T1000 (cell line): ENCODE measurements around the gene SARDH.

Experiments
- DNase-seq: peaks from one replicate; lab custom pipeline; 2025; ENCODE audit warnings: mixed read lengths; lab: John Stamatoyannopoulos, UW

SARDH gene

DNA sequence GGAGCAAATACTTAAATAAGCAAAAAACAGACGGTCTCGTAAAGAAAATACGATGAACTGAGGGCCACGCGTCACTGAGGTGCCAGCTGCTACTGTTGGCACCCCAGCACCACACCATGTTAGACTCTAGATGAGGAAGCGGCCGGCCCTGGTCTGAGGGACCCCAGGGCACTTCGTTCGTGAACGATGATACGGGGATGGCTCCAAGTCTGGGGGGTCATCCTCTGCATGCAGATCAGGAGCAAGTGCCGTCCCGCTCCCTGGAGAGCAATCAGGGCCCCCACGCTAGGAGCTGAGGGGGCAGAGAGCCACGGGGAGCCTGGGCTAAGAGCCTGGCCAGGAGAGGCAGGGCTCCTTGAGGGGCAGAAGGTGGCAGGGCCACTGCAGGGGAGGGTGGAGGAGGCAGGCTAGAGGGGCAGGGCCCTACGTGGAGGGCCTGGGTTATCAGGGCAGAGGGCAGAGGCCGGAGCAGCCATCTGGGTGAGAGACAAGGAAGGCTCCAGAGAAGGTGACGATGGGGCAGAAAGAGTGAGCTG, 24.1 kb downstream of the SARDH start:
- DNase-seq = no peak

DNA sequence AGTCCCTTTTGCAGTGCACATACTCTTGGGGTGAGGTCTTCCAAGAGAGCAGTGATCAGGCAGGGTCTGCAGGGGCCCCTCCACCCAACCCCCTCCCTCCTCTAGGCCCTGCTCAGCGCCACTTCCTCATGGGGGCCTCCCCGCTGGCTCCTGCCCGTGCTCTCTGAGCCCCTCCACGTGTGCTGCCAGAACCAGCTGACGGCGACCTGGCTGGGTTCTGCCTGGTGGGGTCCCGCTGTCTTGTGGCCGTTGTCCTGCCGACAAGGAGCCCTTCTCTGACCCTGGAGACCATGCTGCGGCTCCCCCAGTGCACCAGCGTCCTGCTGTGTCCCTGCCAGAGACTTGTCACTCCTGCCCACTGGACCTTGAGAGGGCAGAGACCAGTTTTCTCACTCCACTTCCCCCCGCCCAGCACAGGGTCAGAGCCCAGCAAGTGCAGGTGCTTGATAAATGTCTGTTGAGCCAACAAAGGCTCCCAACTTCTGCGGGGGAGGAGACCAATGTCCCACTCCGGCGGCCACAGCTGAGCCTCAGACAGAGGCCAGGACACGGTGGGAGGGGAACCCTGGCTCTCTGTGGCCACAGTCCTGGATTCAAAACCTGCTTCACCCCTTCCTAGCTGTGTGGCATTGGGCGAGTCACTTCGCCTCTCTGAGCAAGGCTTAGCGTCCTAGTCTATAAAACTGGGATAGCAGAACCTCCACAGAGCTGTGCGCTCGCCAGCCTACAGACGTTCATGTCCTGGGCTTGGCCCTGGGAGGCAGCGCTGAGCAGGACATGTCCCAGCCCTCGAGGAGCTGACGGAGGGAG, 24.8 kb downstream of the SARDH start:
- no peak for DNase-seq

DNA sequence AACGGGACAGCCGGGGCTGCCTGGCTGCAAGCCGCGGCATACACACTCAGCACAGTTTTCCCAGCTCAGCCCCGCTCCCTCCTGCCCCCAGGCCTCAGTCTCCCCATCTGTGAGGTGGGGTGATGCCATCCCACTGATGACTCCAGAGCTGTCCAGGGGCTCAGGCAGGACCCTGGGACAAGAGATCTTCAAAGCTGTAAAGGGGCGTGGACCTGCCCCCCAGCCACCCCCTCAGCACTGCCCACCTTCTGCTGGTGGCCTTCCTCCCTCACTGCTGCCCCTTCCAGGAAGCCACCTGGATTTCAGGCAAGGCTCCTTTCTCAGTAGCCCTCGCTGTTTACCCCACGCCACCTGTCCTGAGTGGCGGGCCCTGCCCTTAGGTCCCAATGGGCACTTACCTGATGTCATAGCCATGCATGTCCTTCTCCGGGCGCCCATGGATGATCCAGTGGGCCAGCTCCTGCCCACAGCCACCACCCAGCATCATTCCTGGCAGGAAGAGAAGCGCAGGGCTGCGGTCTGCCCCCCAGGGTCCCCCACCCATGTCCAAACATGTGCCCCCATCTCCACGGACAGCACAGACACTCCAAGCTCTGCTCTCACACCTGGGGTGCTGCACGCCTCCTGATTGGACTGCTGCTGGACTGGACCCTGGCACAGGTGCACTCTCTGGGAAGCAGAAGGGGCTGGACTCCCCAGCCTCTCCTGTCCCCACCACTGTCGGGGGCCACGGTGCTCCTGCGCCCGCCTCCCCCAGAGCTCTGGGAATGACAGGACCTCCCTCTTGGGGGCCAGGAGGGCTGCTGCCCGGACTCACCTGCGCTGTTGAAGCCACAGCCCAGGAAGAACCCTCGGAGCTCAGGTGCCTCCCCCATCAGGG, 25.7 kb downstream of the SARDH start:
- no peak for DNase-seq

DNA sequence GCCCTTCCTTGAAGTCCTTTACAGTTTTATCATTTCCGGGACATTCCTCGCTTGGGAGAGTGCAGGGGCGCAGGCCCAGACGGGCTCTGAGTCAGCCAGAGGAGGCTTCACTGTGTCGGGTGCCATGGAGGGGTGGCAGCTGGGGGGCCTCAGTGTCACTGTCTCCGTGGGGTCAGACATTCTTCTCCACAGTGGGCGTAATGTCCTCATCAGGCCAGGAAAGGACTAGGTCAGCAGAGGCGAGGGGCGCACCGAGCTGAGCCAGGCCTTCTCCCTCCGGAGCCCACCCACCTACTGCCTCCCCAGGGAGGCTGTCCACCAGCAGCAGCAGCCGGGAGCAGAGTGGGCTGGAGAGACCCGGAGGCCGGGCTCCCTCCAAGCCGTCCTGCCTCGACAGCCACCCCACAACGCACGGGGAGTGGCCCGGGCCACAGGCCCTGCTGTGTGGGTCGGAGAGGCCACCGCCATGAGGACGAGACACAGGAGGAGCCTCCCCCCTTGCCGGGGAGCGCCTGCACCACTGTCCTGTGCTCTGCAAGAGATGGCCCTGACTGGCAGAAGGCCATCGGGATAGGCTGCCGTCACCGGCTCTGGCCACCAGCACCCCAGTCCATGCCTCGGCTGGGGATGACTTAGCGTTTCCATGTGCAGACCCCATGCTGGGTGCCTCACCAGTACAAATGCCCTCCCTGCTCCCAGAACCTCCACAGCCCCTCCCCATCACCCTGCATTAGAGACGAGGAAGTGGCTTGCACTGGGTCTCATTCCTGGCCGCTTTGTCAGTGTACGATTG, 26.5 kb downstream of the SARDH start:
- DNase-seq = peak; percentile 60

DNA sequence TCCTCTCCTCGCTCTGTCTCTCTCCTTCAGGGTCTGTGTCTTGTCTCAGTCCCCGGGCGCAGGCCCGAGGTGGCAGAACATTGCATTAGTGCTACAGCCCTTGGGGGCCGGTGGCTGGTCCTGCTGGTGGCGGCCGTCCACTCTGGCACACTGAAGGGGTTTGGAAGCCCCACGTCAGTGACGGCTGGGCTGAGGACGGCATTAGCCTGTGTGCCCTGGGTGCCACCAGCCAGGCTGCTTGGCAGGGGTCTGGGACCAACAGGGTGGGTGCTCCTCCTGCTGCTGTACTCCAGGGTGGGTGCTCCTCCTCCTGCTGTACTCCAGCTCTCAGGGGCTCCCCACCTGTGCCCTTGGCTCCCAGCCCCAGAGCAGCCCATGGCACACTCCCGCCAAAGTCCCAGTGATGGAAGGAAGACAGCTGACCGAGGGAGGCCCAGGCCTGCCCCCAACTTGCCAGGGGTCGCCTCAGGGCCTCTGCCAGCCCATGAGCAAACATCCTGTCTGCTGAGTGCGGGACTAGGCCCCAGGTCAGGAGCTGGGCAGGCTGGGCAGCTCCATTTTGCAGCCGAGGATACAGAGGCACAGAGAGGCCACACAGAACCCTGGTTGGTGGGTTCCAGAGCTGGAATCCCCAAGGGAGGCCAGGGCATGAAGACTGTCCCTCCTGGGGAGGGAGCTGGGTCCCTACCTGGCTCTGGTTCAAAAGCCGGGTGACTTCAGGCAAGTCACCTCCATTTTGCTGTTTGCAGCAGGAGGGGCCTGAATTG, 27.3 kb downstream of the SARDH start:
- DNase-seq = no peak

DNA sequence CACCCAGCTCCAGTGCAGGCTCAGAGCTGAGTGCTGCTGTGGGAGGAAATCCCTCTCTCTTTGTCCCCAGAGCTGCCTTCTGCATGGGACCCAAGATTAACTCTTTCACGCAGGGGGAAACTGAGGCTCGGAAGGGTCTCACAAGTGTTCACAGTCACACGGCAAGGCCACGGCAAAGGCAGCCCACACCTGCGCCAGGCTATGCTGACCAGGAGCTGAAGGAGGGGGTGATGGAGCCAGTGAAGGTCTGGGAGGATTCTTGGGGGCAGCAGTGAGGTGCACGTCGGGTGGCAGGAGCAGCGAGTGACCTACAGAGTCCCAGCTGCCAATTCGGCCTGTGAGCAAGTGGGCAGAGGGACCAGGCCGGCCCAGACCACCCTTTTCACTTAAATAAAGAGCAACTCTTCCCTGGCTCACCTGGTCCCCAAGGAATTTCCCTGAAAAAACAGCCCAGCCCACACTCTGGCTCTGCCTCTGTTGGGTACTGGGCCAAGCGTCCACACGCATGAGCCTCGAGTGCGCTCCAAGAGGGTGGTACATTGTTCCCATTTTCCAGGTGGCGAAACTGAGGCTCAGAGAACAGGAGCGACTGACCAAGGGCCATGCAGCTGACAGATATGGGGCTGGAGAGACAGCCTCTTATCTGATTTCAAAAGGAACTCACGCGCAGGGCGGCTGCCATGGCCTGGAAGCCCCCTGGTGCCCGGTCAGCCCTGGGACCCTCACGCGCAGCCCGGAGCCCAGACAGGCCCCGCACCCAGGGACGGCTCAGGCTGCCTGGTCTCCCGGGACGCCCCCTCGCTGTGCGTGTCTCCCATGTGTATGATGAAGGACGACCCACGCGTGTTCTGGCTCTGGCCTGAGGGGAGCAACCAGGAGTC, 28.2 kb downstream of the SARDH start:
- DNase-seq = no peak

DNA sequence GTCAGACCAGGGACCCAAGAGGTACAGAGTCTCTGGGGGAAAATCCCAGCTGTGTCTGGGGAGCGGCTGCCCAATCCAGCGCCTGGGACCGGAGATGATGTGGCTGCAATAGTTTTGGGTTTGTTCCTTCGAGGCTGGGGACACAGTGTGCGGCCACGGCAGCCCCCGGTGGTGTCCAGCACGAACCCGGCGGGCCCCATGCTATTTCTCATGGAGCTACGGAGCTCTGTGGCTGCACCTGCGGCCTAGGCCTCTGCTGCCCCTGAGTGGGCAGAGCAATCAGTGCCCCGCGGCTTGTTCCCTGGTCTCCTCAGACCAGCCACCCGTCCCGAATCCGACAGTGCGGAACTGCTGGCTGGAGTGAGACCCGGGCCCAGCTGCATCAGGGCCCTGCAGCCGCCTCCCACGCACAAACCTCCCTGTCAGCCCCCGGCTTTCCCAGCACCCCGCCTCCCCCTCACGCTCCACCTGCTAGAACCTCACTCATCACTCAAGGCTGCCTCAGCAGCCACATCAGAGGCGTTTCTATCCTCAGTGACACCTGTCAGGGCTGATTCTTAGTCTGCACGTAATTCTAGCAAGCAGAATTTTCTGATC, 29.0 kb downstream of the SARDH start:
- DNase-seq = no peak

DNA sequence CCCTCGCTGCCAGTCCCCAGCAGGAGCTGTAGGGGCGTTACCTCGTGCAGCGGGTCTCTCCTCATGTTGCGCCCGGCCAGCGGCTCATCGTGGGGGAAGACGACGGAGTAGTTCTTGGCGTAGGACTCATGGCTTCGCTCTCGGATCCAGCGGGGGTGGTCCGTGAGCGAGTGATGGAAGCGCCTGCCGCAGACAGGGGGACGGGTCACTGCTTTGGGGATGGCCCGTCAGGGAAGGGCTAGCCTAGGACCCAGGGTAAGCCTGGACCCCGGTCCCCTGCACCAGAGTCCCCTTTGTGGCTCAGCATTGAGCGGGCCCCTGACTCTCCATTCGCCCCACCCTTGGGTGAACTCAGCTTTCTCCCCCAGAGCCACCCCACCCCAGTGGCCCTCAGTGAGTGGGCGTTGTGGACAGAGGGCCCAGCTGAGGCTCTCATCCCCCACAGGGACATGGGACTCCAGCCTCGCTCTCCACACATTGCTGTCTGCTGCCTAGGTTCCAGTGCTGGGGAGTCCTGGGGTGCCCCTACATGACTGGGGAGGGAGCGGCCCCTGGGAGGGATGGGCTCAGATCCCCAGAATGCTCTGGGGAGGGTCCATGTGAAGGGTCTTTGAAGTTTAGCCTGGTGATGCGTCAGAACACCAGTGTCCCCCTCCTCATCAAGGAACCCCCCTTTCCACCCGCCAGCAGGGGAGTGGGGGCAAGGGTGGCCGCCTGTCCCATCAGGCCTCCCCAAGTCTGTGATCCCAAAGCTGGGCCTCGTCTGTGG, 29.7 kb downstream of the SARDH start:
- no peak for DNase-seq

DNA sequence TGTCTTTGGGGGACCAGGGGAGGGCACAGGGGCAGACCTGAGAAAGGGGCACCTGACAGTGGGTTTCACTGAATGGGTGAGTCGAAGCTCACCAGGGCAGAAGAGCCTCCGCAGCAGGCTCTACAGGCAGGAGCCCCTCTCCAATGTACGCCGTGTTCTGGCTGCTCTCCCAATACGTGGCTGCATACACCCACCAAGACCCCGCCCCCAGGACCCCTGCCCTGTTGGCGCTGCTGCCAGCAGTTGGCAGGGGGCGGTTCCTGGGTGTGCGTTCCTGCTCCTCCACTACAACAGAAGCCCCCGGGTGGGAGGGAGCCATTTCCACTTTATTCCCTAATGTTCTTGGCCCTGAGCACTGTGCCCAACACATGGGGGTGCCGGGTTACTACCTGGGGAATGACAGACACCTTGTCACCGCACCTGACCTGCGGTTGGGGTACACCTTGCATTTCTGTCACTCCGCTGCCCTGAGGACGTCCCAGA, 30.3 kb downstream of the SARDH start:
- DNase-seq = no peak

DNA sequence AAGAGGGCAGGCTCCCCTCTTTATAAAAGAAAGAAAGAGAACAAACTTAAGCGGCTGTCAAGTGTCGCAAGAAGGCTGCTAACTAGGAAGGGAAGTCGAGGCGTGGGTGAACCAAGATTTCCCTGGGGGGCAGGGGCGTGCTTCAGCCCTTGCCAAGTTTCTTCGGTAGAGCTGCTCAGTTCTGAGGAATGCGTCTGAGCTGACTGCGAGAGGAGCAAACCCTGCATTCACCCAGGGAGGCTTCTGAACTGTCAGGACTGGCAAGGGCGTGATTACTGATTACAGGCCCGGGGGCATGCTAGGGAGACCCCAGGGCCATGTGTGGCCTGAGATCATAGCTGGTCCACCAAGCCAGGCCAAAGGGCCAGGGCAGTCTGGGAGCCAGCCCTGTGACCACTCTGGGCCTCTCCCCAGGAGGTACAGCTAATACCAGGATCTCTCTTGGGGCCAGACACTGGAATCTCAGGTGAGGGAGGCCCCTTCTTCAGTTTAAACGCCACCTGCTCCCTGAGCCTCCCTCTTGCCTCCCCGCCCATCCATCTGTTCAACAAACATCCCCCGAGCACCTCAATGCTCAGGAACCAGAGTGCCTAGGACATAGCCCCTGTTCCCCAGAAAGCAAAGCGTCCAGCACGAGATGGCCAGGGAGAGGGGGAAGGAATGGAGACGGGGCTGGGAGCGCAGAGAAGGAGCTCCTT, 30.9 kb downstream of the SARDH start:
- no peak for DNase-seq

DNA sequence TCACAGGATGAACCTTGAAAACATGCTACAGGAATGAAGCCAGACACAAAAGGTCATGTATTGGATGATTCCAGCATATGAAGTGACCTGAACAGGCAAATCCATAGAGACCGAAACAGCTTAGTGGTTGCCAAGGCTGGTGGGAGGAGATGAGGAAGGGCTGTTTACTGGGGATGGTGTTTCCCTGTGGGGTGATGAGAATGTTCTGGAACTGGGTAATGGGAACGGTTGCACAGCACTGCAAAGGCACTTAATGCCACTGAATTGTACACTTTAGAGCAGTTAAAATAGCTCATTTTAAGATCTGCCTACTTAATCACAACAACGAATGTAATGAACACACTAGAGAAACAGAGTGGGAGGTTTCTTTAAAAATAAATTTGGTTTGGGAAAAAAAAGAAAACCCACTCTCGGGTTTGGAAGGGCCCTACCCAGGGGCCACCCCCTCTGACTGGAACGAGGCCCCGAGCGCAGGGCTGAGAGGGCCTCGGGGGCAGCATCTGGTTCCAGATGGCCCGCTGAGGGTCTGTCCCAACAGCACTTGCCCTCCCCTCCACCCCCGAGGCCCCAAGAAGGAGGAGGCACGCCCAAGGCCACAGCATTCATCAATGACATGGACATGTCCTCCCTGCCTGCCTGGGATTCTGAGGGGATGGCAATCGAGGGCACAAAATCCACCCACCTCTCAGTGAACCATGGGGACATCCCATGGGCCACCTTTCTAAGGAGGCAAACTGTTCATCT, 31.7 kb downstream of the SARDH start:
- no peak for DNase-seq

DNA sequence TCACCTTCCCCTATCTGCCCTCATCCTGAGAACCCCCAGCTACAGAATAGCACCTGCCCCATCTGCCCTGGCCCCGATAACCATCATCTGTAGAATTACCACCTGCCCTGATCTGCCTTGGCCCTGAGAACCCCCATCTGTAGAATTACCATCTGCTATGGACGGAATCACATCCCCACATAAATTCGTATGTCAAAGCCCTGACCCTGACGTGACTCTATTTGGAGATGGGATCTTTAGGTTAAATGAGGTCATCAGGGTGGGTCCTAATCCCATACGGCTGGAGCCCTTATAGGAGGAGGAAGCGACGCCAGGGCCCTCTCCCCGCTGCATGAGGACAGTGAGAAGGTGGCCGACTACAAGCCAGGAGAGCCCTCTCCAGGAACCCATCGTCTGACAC, 32.6 kb downstream of the SARDH start:
- no peak for DNase-seq

DNA sequence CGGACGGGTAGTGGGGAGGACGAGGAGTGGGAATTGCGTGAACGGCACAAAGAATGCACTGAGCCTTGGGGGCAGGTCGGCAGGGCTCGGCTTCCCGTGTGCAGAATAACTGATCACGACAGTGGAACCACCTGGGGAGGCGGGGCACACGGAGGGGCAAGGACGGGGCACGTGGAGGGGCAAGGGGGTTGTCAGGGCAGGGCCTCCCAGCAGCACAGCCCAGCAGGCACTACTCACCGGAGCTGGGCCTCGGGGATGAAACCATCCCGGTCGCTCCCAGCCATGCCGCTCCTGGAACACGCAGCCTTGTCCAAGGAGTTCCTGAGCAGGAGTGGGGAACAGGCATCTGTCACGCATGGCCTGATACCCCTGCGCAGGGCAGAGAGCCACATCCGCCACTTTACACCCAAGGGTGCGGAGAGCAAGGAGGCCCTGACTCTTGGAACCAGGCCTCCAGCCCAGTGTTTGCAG, 33.4 kb downstream of the SARDH start:
- no peak for DNase-seq

DNA sequence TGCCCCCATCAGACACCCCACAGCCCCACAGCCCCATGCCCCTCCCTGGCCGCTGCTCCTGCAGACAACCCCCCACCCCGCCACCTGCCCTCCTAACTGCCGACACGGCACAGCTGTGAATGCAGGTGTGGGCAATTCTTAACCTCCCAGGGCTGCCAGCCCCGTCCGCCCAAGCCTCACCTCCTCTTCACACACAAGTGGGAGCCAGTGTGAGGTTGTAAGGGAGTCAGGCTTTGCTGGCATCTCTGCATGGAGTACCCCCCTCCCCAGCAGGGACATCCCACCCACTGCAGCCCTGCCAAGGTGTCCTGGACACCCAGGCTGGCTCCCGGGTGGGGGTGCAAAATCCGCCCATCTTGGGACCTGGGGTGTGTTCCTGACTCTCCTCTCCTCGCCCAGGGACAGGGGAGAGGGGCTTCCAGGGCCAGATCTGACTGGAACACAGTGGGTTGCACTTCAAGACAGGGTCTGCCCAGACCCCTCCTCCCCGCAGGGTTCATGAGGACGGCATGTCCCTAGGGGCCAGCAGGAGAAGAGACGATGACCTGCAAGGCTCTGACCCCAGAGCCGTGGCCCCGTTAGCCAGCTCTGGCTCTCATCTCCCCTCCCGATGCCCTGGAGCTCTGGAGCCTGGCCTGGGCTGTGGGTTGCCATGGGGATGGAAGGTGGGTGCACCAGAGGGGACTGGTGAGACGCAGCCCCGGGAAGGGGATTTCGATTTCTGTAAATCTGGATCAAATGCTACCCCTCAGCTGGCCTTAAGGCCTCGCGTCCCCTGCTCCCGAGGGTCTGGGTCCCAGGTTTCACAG, 34.4 kb downstream of the SARDH start:
- no peak for DNase-seq

DNA sequence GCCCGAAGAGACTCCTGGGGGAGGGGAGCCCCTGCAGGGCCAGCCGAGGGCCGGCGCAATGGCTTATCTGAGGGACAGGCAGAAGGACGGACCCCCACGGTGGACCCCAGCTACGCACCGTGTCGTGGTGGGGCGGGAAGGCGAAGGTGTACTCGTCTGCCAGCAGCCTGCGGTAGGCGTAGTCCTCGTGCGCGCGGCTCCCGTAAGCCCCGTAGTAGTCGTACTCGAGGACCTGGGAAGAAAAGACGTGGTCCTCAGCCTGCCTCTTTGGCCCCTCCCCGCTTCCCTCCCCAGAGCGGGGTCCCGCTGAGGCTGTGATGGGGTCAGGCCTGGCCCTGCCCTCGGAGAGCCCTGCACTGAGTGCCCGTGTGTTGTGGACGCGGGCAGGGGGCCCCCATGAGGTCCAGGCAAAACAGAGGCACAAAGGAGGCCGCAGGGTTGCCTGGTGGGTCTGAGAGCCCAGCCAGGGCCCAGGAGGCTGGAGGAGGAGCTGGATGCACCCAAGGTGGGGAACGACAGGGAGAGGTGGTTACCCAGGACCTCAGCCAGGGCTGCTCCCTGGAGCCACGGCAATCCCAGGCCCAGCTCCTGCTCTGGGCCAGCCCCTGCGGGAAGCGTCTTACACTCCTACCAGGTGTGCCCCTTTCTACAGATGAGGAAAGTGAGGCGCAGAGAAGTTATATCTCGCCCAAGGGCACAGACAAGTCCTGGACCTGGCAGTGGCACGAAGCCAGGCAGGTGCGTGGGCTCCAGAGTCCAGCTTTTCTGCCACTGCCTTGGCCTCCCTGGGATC, 35.2 kb downstream of the SARDH start:
- DNase-seq = no peak
